ENCODE data around the gene PNPO.
"Not testable (repeated sequence)": the region's sequence is repeated elsewhere in the genome, so short reads cannot be mapped to it uniquely, and the experiment has no call there.

Gene PNPO

DNA sequence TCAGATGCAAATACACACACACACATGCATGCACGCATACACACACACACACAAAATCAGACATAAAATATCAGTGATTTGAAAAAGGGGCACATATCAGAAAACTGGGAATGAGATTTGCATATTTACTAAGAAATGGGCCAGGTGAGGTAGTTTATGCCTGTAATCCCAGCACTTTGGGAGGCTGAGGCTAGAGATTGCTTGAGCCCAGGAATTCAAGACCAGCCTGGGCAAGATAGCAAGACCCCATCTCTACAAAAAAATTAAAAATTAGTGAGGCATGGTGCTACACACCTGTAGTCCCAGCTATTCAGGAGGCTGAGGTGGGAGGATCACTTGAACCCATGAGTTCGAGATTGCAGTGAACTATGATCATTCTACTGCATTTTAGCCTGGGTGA is 22.4 kb upstream of the PNPO start:
- DNase-seq, result no peak

DNA sequence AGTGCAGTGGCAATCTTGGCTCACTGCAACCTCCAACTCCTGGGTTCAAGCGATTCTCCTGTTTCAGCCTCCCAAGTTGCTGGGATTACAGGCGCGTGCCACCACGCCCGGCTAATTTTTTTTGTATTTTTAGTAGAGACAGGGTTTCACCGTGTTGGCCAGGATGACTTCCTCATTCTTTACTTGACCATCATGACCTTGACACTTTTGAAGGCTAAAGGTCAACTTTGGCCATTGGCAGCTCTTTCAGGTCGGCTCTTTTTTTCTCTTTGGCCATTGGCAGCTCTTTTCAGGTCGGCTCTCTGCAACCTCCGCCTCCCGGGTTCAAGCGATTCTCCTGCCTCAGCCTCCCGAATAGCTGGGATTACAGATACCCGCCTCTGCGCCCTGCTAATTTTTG is 21.5 kb upstream of the PNPO start:
- not testable (repeated sequence) for DNase-seq

DNA sequence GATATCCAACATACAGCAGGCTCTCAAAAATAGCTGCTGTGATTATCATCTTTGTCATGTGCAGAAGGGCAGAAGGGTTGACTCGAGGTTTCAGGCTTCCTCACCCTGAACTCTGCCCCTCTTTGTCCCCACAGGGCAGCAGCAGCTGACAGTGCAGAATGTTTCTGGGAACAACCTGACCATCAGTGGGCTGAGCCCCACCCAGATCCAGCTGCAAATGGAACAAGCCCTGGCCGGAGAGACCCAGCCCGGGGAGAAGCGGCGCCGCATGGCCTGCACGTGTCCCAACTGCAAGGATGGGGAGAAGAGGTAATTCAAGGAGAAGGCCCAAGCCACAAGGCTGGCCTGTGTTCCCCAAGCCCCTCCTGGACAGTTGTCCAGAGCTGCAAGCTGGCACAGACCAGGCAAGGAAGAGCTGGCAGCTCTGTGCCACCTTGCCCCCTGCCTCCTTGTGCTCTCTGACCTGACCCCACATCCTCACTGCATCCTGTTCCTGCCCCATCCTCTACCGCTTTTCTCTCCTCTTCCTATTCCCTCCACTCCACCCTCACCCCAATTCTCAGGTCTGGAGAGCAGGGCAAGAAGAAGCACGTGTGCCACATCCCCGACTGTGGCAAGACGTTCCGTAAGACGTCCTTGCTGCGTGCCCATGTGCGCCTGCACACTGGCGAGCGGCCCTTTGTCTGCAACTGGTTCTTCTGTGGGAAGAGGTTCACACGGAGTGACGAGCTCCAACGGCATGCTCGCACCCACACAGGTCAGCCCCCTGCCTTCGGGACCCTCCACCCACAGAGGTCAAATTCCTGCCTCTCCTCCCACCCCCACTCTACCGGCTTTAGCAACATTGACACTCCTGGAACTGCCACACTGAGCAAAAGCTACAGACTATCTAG is 16.3 kb upstream of the PNPO start:
- no peak for DNase-seq

- no peak for DNase-seq
Measured at GRCh38 chr17:47925678-47925988, 15.7 kb upstream of the PNPO start.

GRCh38 chr17:47927821-47928400 is 13.5 kb upstream of the PNPO start:
- no peak for DNase-seq

DNA sequence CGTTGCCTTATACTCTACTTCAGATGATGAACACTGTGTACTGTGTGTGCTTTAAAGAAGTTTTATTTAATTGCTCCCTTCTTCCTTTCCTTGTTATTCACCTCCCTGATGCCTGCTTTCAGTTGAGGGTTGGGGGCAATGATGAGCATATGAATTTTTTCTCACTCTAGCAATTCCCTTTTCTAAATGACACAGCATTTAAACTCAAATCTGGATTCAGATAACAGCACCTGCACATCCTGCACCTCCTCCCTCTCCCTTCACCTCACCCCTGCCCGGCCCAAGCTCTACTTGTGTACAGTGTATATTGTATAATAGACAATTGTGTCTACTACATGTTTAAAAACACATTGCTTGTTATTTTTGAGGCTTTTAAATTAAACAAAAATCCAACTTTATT is 13.0 kb upstream of the PNPO start:
- DNase-seq, result no peak

DNA sequence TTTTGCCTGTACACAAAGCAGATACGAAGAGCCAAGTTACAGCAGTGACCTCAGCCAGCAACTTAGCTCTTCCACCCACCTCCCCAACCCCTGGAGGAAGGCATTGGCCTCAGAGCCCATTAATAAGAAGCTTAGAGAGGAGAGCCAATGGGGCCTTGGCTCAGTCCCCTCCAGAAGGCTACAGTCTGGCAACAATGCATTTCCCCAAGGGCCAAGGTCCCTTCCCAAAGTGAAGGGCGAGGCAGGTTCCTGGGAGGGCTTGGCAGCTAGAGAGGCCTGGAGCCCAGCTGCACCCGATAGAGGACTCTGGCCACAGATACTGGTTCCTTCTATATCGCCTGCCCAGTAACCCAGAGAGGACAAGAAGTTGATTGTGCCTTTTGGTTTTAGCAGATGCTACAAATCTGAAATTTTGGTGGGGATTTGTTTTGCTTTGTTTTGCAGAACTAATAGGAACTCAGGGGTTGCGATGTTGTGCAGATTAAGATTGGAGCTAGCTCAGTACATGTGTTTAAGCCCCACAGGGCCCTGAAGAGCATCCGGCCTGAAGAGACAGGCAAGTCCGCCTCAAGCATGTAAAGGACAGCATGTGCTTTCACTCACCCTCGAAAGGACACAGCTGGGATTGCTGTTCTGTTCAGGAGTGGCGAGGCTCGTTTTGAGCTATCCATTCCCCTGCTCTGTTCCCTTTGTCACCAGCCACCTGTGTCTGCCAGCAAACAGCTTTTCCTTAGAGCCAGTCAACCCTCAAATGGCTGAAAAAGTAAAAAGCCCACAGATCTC is 12.0 kb upstream of the PNPO start:
- DNase-seq, result no peak

GRCh38 chr17:47931848-47932247 is 9.5 kb upstream of the PNPO start:
- DNase-seq, result no peak

- no peak for DNase-seq
Measured at GRCh38 chr17:47934856-47935255, 6.5 kb upstream of the PNPO start.

DNA sequence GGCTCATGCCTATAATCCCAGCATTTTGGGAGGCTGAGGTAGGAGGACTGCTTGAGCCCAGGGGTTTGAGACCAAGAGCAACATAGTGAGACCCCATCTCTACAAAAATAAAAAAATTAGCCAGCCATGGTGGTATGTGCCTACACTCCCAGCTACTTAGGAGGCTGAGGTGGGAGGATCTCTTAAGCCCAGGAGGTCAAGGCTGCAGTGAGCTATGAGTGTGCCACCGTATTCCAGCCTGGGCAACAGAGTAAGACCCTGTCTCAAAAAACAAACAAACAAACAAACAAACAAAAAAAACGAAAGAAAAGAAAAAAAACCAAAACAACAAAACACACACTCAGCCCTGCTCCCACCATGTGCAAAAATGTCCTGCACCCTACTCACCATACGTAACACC is 5.9 kb upstream of the PNPO start:
- DNase-seq, result not testable (repeated sequence)

GRCh38 chr17:47935961-47936360 is 5.4 kb upstream of the PNPO start:
- DNase-seq, result no peak

DNA sequence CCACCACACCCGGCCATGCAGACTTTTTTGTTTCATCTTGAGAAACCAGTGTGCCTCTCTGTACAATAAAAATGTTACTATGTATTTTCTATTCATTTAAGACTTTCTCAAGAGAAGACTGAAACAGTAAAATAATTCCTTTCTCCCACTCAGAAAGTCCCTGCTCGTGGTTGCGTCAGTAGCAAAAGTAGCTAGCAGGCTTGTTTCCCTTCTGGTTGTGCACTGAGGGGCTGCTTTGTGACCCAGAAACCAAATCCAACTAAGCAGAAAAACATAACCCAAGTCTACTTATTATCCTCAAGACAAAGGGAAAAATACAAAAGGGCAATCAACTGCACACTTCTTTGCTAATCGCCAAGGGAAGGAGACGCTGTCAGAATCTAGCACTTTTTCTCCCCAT is 3.4 kb upstream of the PNPO start:
- DNase-seq, result no peak

GRCh38 chr17:47942096-47942510 is 732 bp downstream of the PNPO start:
- DNase-seq, result peak; percentile 26

GRCh38 chr17:47942568-47942967 is 1.2 kb downstream of the PNPO start:
- no peak for DNase-seq

DNA sequence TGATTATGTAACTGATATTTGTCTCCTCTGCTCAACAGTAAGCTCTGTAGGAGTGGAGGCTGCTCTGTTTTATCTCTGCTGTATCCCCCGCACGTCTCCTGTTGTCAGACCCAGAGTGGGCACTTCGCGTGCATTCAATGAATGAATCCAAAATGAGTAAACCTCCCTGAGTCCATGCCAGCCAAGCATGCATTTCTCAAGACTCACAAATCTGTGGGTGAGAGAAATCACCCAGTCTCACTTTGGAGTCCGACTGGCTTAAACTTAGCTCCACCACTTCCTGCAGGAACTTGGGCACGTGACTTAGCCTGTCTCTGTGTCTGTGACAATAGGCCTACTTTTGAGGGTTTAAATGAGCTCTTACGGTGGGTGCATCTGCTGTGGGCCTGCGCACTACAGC is 3.7 kb downstream of the PNPO start:
- DNase-seq, result no peak

GRCh38 chr17:47945529-47946508 is 4.4 kb downstream of the PNPO start:
- no peak for DNase-seq

GRCh38 chr17:47946516-47946915 is 5.1 kb downstream of the PNPO start:
- no peak for DNase-seq

- peak; percentile 82 for DNase-seq
Measured at GRCh38 chr17:47946929-47947397, 5.6 kb downstream of the PNPO start.

GRCh38 chr17:47948706-47949196 is 7.4 kb downstream of the PNPO start:
- DNase-seq, result no peak

GRCh38 chr17:47949197-47949759 is 7.9 kb downstream of the PNPO start:
- DNase-seq, result peak; percentile 82

DNA sequence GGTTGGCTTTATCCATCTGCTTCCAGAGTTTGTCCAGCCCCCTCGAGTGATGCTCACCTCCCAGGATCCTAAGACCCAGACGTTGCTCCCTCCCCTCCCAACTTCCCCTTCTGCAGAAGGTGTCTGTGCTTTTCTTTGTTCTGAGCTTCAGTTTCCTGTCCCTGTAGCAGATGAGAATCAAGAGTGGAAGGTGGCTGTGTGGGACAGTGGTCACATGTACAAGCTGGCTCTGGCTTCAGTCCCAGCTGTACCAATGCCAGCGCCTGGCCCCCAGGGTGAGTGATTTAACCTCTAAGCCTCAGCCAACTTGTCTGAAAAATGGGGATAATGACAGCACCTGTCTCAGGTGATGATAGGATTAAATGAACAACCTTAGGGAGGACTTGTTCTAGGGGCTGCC is 8.6 kb downstream of the PNPO start:
- DNase-seq, result no peak

- no peak for DNase-seq
Measured at GRCh38 chr17:47950448-47950847, 9.1 kb downstream of the PNPO start.

Data from stimulated activated CD4-positive, alpha-beta T cell treated with anti-CD3 and anti-CD28 coated beads, Interleukin-4, amount 100 ng/mL, for 24 hours (primary cell).